GM12864 (cell line): ENCODE data around the gene BAIAP2.
A peak's percentile ranks its signal among the peaks of the same experiment; 100 is the strongest.

Experiments used
- DNase-seq: peaks from one replicate; pipeline ENCODE4 v3.0.0-alpha.2; 2011; ENCODE audit warnings: low read depth
- H3K4me3 ChIP-seq: 2 replicates; pipeline ENCODE4 v1.5.1; 2011; ENCODE audit warnings: mild to moderate bottlenecking, low read depth, low read length, control low read depth
- CTCF ChIP-seq: IDR thresholded peaks from 2 replicates; pipeline ENCODE4 v1.5.1; 2011; ENCODE audit warnings: low read depth, mild to moderate bottlenecking, moderate library complexity, low read length, control low read depth, inconsistent platforms; ENCODE audit errors: missing control alignments

BAIAP2 gene

GRCh38 chr17:80991645-80992076, 43.3 kb upstream of the BAIAP2 start, which contains the start of gene CHMP6:
Gene CHMP6 (plus strand): TSS chr17:80991841. CDS start chr17:80991919, 78 bp downstream.
- peak; percentile 15 for TF ChIP-seq CTCF
- peak within 1 kb of the TSS; percentile 92 for H3K4me3 ChIP-seq
- no peak for DNase-seq

GRCh38 chr17:80992077-80992947, 42.6 kb upstream of the BAIAP2 start:
- H3K4me3 ChIP-seq, result peak overlapping the region; percentile 92
- TF ChIP-seq CTCF, result no peak
- no peak for DNase-seq

- TF ChIP-seq CTCF, result no peak
- peak overlapping the region; percentile 92 for H3K4me3 ChIP-seq
- DNase-seq, result no peak
Measured at GRCh38 chr17:80992948-80993624, 41.9 kb upstream of the BAIAP2 start.

- no peak for DNase-seq
- H3K4me3 ChIP-seq, result no peak overlapping the region
- no peak for TF ChIP-seq CTCF
Measured at GRCh38 chr17:80995131-80995530, 39.8 kb upstream of the BAIAP2 start.

- DNase-seq, result no peak
- no peak for TF ChIP-seq CTCF
- H3K4me3 ChIP-seq, result no peak overlapping the region
Measured at GRCh38 chr17:80996422-80997305, 38.3 kb upstream of the BAIAP2 start.

GRCh38 chr17:80997424-80998117, 37.4 kb upstream of the BAIAP2 start:
- DNase-seq, result no peak
- no peak overlapping the region for H3K4me3 ChIP-seq

More at GRCh38 chr17:80997424-80998117, 37.4 kb upstream of the BAIAP2 start:
- no peak for TF ChIP-seq CTCF
